GM18868 (cell line): Measurements from ENCODE around the gene C10orf71.
A peak's percentile ranks its signal among the peaks of the same experiment; 100 is the strongest.

Experiments
- ATAC-seq: cut with Tn5 transposase; IDR thresholded peaks from one replicate; pipeline ENCODE4 v1.9.1; 2021; ENCODE audit warnings: mild to moderate bottlenecking, moderate library complexity; ENCODE audit not compliant: unreplicated experiment

Gene C10orf71

GRCh38 chr10:49290607-49291006 lies 8.4 kb upstream of the C10orf71 start:
- ATAC-seq = no peak

GRCh38 chr10:49292565-49293207 lies 6.3 kb upstream of the C10orf71 start:
- no peak for ATAC-seq

GRCh38 chr10:49293208-49293603 lies 5.8 kb upstream of the C10orf71 start:
- ATAC-seq = no peak

- no peak for ATAC-seq
Observed at GRCh38 chr10:49294731-49295130, 4.2 kb upstream of the C10orf71 start.

GRCh38 chr10:49295297-49295696 lies 3.7 kb upstream of the C10orf71 start:
- no peak for ATAC-seq

- ATAC-seq = no peak
Observed at GRCh38 chr10:49296382-49296781, 2.6 kb upstream of the C10orf71 start.

GRCh38 chr10:49296836-49297235 lies 2.1 kb upstream of the C10orf71 start:
- ATAC-seq = no peak

GRCh38 chr10:49297818-49298670 lies 926 bp upstream of the C10orf71 start:
- no peak for ATAC-seq

- ATAC-seq = no peak
Observed at GRCh38 chr10:49298671-49298982, 343 bp upstream of the C10orf71 start.

- ATAC-seq = peak; percentile 66
Observed at GRCh38 chr10:49299816-49300139, 808 bp downstream of the C10orf71 start.

GRCh38 chr10:49300140-49300974 lies 1.4 kb downstream of the C10orf71 start:
- ATAC-seq = peak; percentile 48

GRCh38 chr10:49301302-49301701 lies 2.3 kb downstream of the C10orf71 start:
- no peak for ATAC-seq

GRCh38 chr10:49302088-49302487 lies 3.1 kb downstream of the C10orf71 start:
- no peak for ATAC-seq

- ATAC-seq = no peak
Observed at GRCh38 chr10:49303711-49304110, 4.7 kb downstream of the C10orf71 start.

- ATAC-seq = no peak
Observed at GRCh38 chr10:49304137-49304536, 5.2 kb downstream of the C10orf71 start.

GRCh38 chr10:49307921-49308320 lies 9.0 kb downstream of the C10orf71 start:
- ATAC-seq = no peak

GRCh38 chr10:49308881-49309280 lies 9.9 kb downstream of the C10orf71 start:
- no peak for ATAC-seq

- ATAC-seq = peak; percentile 45
Observed at GRCh38 chr10:49309691-49310411, 10.9 kb downstream of the C10orf71 start.

- ATAC-seq = peak; percentile 8
Observed at GRCh38 chr10:49310460-49310859, 11.5 kb downstream of the C10orf71 start.

- ATAC-seq = no peak
Observed at GRCh38 chr10:49310901-49311554, 12.1 kb downstream of the C10orf71 start.
